Smooth muscle cell (in vitro differentiated cells): ENCODE measurements around the gene IPCEF1. TPM values are rescaled to one million over a fixed set of nuclear protein-coding genes. Genes with fewer than 3 reads are reported as not detected.

Source experiments
- DNase-seq: peaks from one replicate; lab custom pipeline; 2025; ENCODE audit not compliant: unreplicated experiment; lab: John Stamatoyannopoulos, UW
- H2AFZ ChIP-seq: fragments of 200-600 bp; sonication (generic); 2 replicates; pipeline ENCODE4 v1.6.0; 2016; ENCODE audit warnings: antibody characterized with exemption, low read depth, mild to moderate bottlenecking
- H3F3A ChIP-seq: fragments of 200-600 bp; sonication (generic); 2 replicates; pipeline ENCODE4 v1.6.0; 2017; ENCODE audit warnings: antibody characterized with exemption, low read depth
- H3K27ac ChIP-seq: fragments of 200-600 bp; sonication (generic); 2 replicates; pipeline ENCODE4 v1.5.1; 2016; ENCODE audit warnings: low read depth, mild to moderate bottlenecking
- H3K27me3 ChIP-seq: fragments of 200-600 bp; sonication (generic); 2 replicates; pipeline ENCODE4 v1.6.1; 2016; ENCODE audit warnings: low read depth, mild to moderate bottlenecking
- H3K36me3 ChIP-seq: fragments of 200-600 bp; sonication (generic); 2 replicates; pipeline ENCODE4 v1.5.1; 2016; ENCODE audit warnings: low read depth
- H3K4me1 ChIP-seq: fragments of 200-600 bp; sonication (generic); 2 replicates; pipeline ENCODE4 v1.5.1; 2016; ENCODE audit warnings: low read depth
- H3K4me2 ChIP-seq: fragments of 200-600 bp; sonication (generic); 2 replicates; pipeline ENCODE4 v1.6.0; 2016; ENCODE audit warnings: mild to moderate bottlenecking
- H3K4me3 ChIP-seq: fragments of 200-600 bp; sonication (generic); 2 replicates; pipeline ENCODE4 v1.5.1; 2016; ENCODE audit warnings: mild to moderate bottlenecking
- H3K79me2 ChIP-seq: fragments of 200-600 bp; sonication (generic); 2 replicates; pipeline ENCODE4 v1.6.0; 2016; ENCODE audit warnings: low read depth, mild to moderate bottlenecking
- H3K9ac ChIP-seq: fragments of 200-600 bp; sonication (generic); 2 replicates; pipeline ENCODE4 v1.6.0; 2016; ENCODE audit warnings: low read depth
- H3K9me3 ChIP-seq: fragments of 200-600 bp; sonication (generic); replicated peaks from 2 replicates; pipeline ENCODE4 v1.5.1; 2016; ENCODE audit warnings: low read depth
- H4K20me1 ChIP-seq: fragments of 200-600 bp; sonication (generic); 2 replicates; pipeline ENCODE4 v1.6.0; 2016; ENCODE audit warnings: low read depth
- WGBS: methylation state at CpG from one replicate; pipeline ENCODE4 v1.1.7; 2016; ENCODE audit warnings: low lambda C conversion rate; 5-methylcytosine and 5-hydroxymethylcytosine counted together
- polyA plus RNA-seq: library from polyadenylated mRNA; unstranded; fragments of >200 nt; fragmentation: Nextera tagmentation; extraction: Ambion mirVana; gene quantifications from 2 replicates; pipeline ENCODE4 v1.2.1, GENCODE V29; 2016
- total RNA-seq: library from RNA; depleted of rRNA; stranded (reverse); fragments of >200 nt; gene quantifications from 2 replicates; pipeline ENCODE4 v1.2.3, GENCODE V29; 2014
- TF ChIP-seq, protein P1 (sequence below): fragments of 200-600 bp; sonication (generic); IDR thresholded peaks from 2 replicates; pipeline ENCODE4 v1.5.1; 2017; ENCODE audit warnings: borderline replicate concordance, mild to moderate bottlenecking, antibody characterized with exemption; ENCODE audit not compliant: insufficient read depth, poor library complexity, severe bottlenecking

Gene IPCEF1
- total and polyA plus RNA-seq, 2 experiments from 2014 or later: 0.04 TPM; not detected in 1

DNA sequence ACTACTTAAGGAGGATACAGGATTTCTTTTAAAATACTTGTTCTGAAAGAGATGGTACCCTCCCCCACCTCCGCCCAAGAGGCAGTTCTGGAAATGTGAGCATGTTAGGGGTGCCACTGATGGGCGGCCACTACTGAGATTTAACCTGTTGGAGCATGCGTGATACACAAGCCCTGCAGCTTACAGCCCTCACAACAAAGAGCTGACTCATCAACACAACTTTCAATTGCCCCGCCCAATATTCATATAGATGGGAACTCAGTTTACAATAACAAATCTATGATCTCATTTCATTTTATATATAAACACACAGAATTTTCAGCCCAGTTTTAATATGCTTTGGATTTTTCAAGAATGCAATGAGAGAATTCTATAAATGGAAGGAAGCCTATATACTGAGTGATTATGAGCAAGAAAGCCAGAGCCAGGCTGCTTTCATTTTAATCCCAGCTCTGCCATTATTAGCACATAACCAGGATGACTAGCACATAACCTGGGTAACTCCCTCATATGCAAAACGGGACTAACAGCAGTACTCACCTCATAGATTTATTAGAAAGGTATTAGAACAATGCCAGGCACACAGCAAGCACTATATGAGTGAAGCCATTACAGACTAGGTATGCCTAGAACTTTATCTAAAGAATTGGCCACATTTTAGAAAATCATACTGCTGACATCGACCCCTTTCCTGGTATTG, 45.6 kb upstream of the IPCEF1 start:
- Histone ChIP-seq H3K27me3 (no peaks in the 10 kb centered on the region), H3K36me3 (no peaks in the 10 kb centered on the region), H3F3A (peaks cover 19% of the 10 kb centered on the region), H3K4me1 (no peaks in the 10 kb centered on the region), H3K4me3 (no peak overlapping the region), H3K4me2 (peak overlapping the region; percentile 26), H3K9me3 (no peaks in the 10 kb centered on the region), H3K79me2 (no peaks in the 10 kb centered on the region), H3K27ac (no peak overlapping the region), H3K9ac (no peak overlapping the region), H2AFZ (no peak overlapping the region), H4K20me1 (no peaks in the 10 kb centered on the region)
- TF ChIP-seq, protein P1, sequence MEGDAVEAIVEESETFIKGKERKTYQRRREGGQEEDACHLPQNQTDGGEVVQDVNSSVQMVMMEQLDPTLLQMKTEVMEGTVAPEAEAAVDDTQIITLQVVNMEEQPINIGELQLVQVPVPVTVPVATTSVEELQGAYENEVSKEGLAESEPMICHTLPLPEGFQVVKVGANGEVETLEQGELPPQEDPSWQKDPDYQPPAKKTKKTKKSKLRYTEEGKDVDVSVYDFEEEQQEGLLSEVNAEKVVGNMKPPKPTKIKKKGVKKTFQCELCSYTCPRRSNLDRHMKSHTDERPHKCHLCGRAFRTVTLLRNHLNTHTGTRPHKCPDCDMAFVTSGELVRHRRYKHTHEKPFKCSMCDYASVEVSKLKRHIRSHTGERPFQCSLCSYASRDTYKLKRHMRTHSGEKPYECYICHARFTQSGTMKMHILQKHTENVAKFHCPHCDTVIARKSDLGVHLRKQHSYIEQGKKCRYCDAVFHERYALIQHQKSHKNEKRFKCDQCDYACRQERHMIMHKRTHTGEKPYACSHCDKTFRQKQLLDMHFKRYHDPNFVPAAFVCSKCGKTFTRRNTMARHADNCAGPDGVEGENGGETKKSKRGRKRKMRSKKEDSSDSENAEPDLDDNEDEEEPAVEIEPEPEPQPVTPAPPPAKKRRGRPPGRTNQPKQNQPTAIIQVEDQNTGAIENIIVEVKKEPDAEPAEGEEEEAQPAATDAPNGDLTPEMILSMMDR: no peak
- WGBS: 90% methylated on average over 6 of the region's 6 CpGs
- no peak for DNase-seq

DNA sequence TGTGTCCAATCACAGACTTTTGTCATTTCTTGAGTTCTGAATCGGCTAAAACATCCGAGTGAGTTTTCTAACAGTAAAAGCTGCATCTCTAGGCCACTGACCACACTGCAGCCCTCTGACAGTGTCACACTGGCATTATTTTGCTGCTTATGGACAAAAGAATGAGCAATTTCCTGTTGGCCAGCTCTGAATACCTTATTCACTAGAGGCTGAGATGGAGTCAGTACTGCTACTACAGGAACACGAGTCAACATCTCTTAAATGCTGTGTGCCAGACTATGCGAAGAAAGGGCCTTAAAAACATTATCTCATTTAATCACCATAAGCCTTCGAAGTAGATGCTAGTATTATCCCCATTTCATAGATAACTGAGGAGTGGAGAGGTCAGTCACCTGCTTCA, 42.5 kb upstream of the IPCEF1 start:
- H3K9ac ChIP-seq: no peak overlapping the region
- no peak overlapping the region for H3K4me3 ChIP-seq
- no peaks in the 10 kb centered on the region for H3K4me1 ChIP-seq
- H3F3A ChIP-seq: peaks cover 19% of the 10 kb centered on the region
- WGBS: 31% methylated on average over 5 of the region's 5 CpGs
- DNase-seq: no peak
- H3K9me3 ChIP-seq: no peaks in the 10 kb centered on the region
- H3K36me3 ChIP-seq: no peaks in the 10 kb centered on the region
- no peaks in the 10 kb centered on the region for H4K20me1 ChIP-seq
- no peaks in the 10 kb centered on the region for H3K27me3 ChIP-seq
- no peaks in the 10 kb centered on the region for H3K79me2 ChIP-seq
- TF ChIP-seq, protein P1: no peak
- no peak overlapping the region for H2AFZ ChIP-seq
- peak overlapping the region; percentile 6 for H3K4me2 ChIP-seq
- H3K27ac ChIP-seq: no peak overlapping the region

- 97% methylated on average over 9 of the region's 9 CpGs for WGBS
- H4K20me1 ChIP-seq: no peaks in the 10 kb centered on the region
- H2AFZ ChIP-seq: no peak overlapping the region
- no peaks in the 10 kb centered on the region for H3K27me3 ChIP-seq
- TF ChIP-seq, protein P1: no peak
- H3K27ac ChIP-seq: no peak overlapping the region
- DNase-seq: no peak
- no peaks in the 10 kb centered on the region for H3K4me1 ChIP-seq
- H3K4me3 ChIP-seq: no peak overlapping the region
- H3K36me3 ChIP-seq: no peaks in the 10 kb centered on the region
- H3K9me3 ChIP-seq: no peaks in the 10 kb centered on the region
- H3K9ac ChIP-seq: no peak overlapping the region
- H3K4me2 ChIP-seq: no peak overlapping the region
- peaks cover 19% of the 10 kb centered on the region for H3F3A ChIP-seq
- no peaks in the 10 kb centered on the region for H3K79me2 ChIP-seq
Observed at GRCh38 chr6:154397491-154398195, 41.0 kb upstream of the IPCEF1 start.

DNA sequence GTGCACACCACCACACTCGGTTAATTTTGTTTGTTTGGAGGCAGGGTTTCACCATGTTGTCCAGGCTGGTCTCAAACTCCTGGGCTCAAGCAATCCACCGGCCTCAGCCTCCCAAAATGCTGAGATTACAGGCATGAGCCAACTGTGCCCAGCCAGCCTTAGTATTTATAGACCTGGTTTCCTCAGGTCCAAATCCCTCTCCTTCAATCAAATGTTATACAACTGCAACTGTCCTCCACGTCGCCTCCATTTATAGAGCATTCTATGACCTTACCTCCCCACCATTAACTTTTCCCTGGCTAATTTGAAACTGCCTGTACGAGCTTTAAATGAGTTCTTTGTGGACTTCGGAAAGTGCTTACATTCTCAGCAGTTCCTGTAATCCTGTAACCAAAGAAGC, 39.3 kb upstream of the IPCEF1 start:
- H3K36me3 ChIP-seq: no peaks in the 10 kb centered on the region
- peaks cover 19% of the 10 kb centered on the region for H3F3A ChIP-seq
- H2AFZ ChIP-seq: no peak overlapping the region
- TF ChIP-seq, protein P1: no peak
- H3K4me3 ChIP-seq: no peak overlapping the region
- no peaks in the 10 kb centered on the region for H3K27me3 ChIP-seq
- H4K20me1 ChIP-seq: no peaks in the 10 kb centered on the region
- H3K27ac ChIP-seq: no peak overlapping the region
- no peaks in the 10 kb centered on the region for H3K4me1 ChIP-seq
- 89% methylated on average over 6 of the region's 6 CpGs for WGBS
- H3K9ac ChIP-seq: no peak overlapping the region
- H3K79me2 ChIP-seq: no peaks in the 10 kb centered on the region
- no peak for DNase-seq
- no peaks in the 10 kb centered on the region for H3K9me3 ChIP-seq
- no peak overlapping the region for H3K4me2 ChIP-seq
